ENCODE measurements around the gene POLR1A. TPM values are rescaled to one million over a fixed set of nuclear protein-coding genes. Genes with fewer than 3 reads are reported as not detected.

The POLR1A gene
- total RNA-seq, 1 experiment from 2014 or later: 58.3 TPM

DNA sequence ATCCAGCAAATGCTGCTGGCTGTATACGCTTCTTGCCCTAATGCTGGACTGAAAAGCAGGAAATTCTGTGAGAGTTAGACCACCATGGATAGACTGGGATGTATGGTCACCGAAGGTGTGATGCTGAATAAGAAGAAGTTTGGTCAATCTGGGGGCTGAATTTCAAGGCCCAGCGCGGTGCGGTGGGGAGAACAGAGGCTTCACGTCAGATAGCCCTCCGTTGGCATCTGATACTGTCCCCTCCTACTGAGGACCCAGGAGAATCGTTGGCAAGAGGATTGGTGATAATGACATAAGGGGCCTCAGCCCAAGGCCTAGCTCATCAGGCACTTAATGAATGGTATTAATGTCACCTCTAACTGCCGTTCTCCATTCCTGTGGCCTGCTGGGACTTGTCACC lies 119.6 kb downstream of the POLR1A start:
- H3K27ac Mint-ChIP-seq (ENCODE audit: unreplicated experiment): no peak overlapping the region
- CTCF ChIA-PET: no interaction called here
- H3K4me1 Mint-ChIP-seq (ENCODE audit: low read depth, unreplicated experiment): peaks cover 8% of the 10 kb centered on the region
- H3K36me3 Mint-ChIP-seq (ENCODE audit: insufficient read depth, unreplicated experiment): no peaks in the 10 kb centered on the region
- peaks cover 27% of the 10 kb centered on the region for H3K27me3 Mint-ChIP-seq (ENCODE audit: unreplicated experiment)
- BruUV-seq (replicated peaks): no TSS peak
- no peak for DNase-seq
- intact Hi-C loops (cut with micrococcal nuclease; ENCODE audit: unreplicated experiment): no loop called here
- TF ChIP-seq, protein P1, sequence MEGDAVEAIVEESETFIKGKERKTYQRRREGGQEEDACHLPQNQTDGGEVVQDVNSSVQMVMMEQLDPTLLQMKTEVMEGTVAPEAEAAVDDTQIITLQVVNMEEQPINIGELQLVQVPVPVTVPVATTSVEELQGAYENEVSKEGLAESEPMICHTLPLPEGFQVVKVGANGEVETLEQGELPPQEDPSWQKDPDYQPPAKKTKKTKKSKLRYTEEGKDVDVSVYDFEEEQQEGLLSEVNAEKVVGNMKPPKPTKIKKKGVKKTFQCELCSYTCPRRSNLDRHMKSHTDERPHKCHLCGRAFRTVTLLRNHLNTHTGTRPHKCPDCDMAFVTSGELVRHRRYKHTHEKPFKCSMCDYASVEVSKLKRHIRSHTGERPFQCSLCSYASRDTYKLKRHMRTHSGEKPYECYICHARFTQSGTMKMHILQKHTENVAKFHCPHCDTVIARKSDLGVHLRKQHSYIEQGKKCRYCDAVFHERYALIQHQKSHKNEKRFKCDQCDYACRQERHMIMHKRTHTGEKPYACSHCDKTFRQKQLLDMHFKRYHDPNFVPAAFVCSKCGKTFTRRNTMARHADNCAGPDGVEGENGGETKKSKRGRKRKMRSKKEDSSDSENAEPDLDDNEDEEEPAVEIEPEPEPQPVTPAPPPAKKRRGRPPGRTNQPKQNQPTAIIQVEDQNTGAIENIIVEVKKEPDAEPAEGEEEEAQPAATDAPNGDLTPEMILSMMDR (IDR thresholded peaks at IDR 0.05; ENCODE audit: unreplicated experiment): no peak
- H3K4me3 Mint-ChIP-seq (ENCODE audit: low read depth, unreplicated experiment): no peak overlapping the region
- H3K9me3 Mint-ChIP-seq (ENCODE audit: low read depth, unreplicated experiment): no peaks in the 10 kb centered on the region

DNA sequence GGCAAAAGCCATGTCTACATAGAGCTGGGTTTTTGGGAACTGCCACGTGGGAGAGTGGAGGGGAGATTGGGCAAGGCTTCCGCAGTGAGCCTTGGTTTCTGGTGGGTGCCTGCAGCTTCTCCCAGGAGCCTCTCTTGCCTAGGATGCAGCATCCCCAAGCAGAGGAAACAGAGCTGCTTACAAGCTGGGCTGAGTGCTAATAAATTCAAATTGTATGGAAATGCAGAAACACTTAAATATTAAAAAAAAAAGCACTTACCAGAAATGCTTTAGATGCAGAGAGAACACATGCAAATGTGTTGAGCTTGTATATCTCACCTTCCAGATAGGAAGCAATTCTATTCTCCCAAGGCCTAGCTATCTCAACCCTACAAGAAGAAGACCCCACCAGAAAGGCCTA lies 120.9 kb downstream of the POLR1A start:
- CTCF ChIA-PET: interaction anchor here (0.7 kb wide), 2 partner anchors 40 to 50 kb away, joined by 3 to 7 read pairs; no protein-coding TSS in a partner anchor
- Mint-ChIP-seq H3K9me3 (ENCODE audit: low read depth, unreplicated experiment) (no peaks in the 10 kb centered on the region), H3K4me1 (ENCODE audit: low read depth, unreplicated experiment) (no peaks in the 10 kb centered on the region), H3K27me3 (ENCODE audit: unreplicated experiment) (peaks cover 27% of the 10 kb centered on the region), H3K27ac (ENCODE audit: unreplicated experiment) (no peak overlapping the region), H3K36me3 (ENCODE audit: insufficient read depth, unreplicated experiment) (no peaks in the 10 kb centered on the region), H3K4me3 (ENCODE audit: low read depth, unreplicated experiment) (no peak overlapping the region)
- BruUV-seq (replicated peaks): no TSS peak
- TF ChIP-seq, protein P1 (IDR thresholded peaks at IDR 0.05; ENCODE audit: unreplicated experiment): no peak
- intact Hi-C loops (cut with micrococcal nuclease; ENCODE audit: unreplicated experiment): no loop called here
- no peak for DNase-seq

DNA sequence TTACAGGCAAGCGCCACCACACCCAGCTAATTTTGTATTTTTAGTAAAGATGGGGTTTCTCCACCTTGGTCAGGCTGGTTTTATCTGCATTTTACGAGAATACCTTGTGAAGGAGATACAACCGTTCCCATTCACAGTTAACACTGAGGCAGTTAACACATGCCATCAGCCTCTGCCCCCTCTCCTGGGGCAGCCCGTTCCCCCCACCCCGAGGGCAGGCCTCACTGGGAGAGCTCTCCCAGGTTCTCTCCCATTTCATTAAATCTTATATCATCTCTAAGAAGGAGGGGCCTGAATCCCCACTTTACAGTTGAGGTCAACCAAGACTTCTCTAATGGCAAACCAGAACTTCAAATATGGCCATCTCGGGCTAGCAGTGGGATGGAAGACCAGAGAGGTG lies 121.9 kb downstream of the POLR1A start:
- Mint-ChIP-seq H3K4me3 (ENCODE audit: low read depth, unreplicated experiment) (no peak overlapping the region), H3K9me3 (ENCODE audit: low read depth, unreplicated experiment) (no peaks in the 10 kb centered on the region), H3K36me3 (ENCODE audit: insufficient read depth, unreplicated experiment) (no peaks in the 10 kb centered on the region), H3K4me1 (ENCODE audit: low read depth, unreplicated experiment) (peaks cover 6% of the 10 kb centered on the region), H3K27ac (ENCODE audit: unreplicated experiment) (no peak overlapping the region), H3K27me3 (ENCODE audit: unreplicated experiment) (peaks cover 27% of the 10 kb centered on the region)
- CTCF ChIA-PET: no interaction called here
- no TSS peak for BruUV-seq (replicated peaks)
- TF ChIP-seq, protein P1 (IDR thresholded peaks at IDR 0.05; ENCODE audit: unreplicated experiment): no peak
- intact Hi-C loops (cut with micrococcal nuclease; ENCODE audit: unreplicated experiment): no loop called here
- DNase-seq: no peak

DNA sequence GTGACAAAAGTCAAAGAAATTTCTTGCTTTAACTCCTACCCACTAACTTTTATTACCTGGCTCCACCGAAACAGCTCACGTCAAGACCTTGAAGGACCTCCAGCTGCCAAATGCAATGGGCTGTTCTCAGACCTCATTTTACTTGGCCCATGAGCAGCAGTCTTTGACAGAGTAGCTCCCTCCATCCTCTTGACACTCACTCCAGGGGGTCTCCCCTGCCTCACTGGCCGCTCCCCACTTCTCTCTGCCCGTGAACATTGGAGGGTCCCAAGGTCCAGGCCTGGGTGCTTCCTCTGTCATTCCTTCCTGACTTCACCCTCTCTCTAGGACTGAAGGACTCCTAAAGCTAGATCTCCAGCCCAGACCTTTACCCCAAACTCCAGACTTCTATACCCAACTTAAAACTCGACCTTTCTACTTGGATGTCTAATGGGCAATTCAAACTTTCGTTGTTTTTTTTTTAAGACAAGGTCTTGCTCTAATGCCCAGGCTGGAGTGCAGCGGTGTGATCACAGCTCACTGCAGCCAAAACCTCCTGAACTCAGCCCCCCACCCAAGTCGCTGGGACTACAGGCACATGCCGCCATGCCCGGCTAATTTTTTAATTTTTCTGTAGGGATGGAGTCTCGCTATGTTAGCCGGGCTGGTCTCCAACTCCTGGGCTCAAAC lies 124.0 kb downstream of the POLR1A start:
- H3K9me3 Mint-ChIP-seq (ENCODE audit: low read depth, unreplicated experiment): no peaks in the 10 kb centered on the region
- peaks cover 27% of the 10 kb centered on the region for H3K27me3 Mint-ChIP-seq (ENCODE audit: unreplicated experiment)
- DNase-seq: no peak
- H3K4me1 Mint-ChIP-seq (ENCODE audit: low read depth, unreplicated experiment): peaks cover 9% of the 10 kb centered on the region
- CTCF ChIA-PET: no interaction called here
- no peak overlapping the region for H3K4me3 Mint-ChIP-seq (ENCODE audit: low read depth, unreplicated experiment)
- no TSS peak for BruUV-seq (replicated peaks)
- H3K27ac Mint-ChIP-seq (ENCODE audit: unreplicated experiment): no peak overlapping the region
- TF ChIP-seq, protein P1 (IDR thresholded peaks at IDR 0.05; ENCODE audit: unreplicated experiment): no peak
- no peaks in the 10 kb centered on the region for H3K36me3 Mint-ChIP-seq (ENCODE audit: insufficient read depth, unreplicated experiment)
- intact Hi-C loops (cut with micrococcal nuclease; ENCODE audit: unreplicated experiment): no loop called here
